ENCODE results near the gene PCDHGB2.
"Not testable (repeated sequence)": the region's sequence is repeated elsewhere in the genome, so short reads cannot be mapped to it uniquely, and the experiment has no call there.

The PCDHGB2 gene

DNA sequence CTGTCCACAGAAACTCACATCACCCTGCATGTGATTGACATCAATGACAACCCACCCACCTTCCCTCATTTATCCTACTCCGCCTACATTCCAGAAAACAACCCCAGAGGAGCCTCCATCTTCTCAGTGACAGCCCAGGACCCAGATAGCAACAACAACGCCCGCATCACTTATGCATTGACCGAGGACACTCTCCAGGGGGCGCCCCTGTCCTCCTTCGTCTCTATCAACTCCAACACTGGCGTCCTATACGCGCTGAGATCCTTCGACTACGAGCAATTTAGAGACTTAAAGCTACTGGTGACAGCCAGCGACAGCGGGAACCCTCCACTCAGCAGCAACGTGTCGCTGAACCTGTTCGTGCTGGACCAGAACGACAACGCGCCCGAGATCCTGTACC lies 14.5 kb upstream of the PCDHGB2 start:
- DNase-seq, result no peak
- in situ Hi-C loops (cut with HindIII; ENCODE audit: low pct_ligation_motif_present, low pct_unique_long_range_greater_than_20kb, low sequenced_read_pairs), result no loop called here

DNA sequence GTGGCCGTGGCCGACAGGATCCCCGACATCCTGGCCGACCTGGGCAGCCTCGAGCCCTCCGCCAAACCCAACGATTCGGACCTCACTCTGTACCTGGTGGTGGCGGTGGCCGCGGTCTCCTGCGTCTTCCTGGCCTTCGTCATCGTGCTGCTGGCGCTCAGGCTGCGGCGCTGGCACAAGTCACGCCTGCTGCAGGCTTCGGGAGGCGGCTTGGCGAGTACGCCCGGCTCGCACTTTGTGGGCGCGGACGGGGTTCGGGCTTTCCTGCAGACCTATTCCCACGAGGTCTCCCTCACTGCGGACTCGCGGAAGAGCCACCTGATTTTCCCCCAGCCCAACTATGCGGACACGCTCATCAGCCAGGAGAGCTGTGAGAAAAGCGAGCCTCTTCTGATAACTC lies 13.8 kb upstream of the PCDHGB2 start:
- in situ Hi-C loops (cut with HindIII; ENCODE audit: low pct_ligation_motif_present, low pct_unique_long_range_greater_than_20kb, low sequenced_read_pairs), result not testable (repeated sequence)

DNA sequence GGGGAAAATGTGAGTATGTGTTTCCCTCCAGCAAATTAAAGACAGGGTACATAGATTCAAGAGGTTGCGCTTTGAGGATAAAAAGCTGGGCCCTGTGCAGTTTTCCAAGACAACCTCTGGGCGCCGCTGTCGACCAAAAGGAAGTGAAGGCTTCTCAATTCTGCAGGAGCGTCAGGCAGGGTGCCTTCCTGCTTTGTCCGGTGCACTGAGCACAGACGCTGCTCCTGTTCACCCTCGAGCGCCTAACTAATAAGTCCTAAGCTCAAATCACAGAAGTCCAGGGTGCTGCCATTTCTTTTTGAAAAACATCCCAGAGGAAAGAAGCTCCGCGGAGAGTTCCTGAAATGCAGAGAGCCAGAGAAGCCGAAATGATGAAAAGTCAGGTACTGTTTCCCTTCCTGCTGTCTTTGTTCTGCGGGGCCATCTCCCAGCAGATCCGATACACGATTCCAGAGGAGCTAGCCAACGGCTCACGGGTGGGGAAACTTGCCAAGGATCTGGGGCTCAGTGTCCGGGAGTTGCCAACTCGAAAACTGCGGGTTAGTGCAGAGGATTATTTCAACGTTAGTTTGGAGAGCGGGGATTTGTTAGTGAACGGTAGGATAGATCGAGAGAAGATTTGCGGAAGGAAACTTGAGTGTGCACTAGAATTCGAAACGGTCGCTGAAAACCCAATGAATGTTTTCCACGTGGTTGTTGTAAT lies 9.7 kb upstream of the PCDHGB2 start, which contains the start of gene PCDHGB1:
PCDHGB1 (plus strand) TSS at position 183 of the 703 bp plus-strand sequence; CDS start at position 345, 162 bp downstream.
- peak; percentile 56 for DNase-seq
- in situ Hi-C loops (cut with HindIII; ENCODE audit: low pct_ligation_motif_present, low pct_unique_long_range_greater_than_20kb, low sequenced_read_pairs), result no loop called here

More for the DNA sequence above, 13.8 kb upstream of the PCDHGB2 start:
- not testable (repeated sequence) for DNase-seq

DNA sequence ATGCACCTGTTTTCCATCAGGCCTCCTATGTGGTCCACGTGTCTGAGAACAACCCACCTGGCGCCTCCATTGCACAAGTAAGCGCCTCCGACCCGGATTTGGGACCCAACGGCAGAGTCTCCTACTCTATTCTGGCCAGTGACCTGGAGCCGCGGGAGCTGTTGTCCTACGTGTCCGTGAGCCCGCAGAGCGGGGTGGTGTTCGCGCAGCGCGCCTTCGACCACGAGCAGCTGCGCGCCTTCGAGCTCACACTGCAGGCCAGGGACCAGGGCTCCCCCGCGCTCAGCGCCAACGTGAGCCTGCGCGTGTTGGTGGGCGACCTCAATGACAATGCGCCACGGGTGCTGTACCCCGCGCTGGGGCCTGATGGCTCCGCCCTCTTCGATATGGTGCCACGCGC lies 8.2 kb upstream of the PCDHGB2 start:
- no peak for DNase-seq
- in situ Hi-C loops (cut with HindIII; ENCODE audit: low pct_ligation_motif_present, low pct_unique_long_range_greater_than_20kb, low sequenced_read_pairs), result no loop called here

DNA sequence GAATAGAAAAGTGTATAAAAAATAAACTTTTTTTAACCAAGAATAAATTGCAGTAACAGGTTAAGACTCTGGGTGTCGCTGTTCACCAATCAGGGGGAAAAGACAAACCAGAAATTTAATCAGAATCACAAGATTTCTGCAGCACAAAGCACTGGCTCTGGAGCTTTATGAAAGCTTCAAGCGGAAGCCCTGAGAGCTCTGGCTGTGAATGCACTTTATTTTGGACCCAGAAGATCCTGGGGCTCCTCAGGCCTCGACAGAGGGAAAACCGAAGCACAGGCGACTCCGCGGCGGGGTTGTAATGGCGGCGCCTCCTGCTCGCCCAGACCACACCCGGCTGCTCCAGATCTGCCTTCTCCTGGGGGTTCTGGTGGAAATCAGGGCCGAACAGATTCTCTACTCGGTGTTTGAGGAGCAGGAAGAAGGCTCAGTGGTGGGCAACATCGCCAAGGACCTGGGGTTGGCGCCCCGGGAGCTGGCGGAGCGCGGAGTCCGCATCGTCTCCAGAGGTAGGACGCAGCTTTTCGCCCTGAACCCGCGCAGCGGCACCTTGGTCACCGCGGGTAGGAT lies 4.8 kb upstream of the PCDHGB2 start, which contains the start of gene PCDHGA4:
PCDHGA4 (plus strand) TSS at position 122 of the 570 bp plus-strand sequence; CDS start at position 209, 87 bp downstream.
- in situ Hi-C loops (cut with HindIII; ENCODE audit: low pct_ligation_motif_present, low pct_unique_long_range_greater_than_20kb, low sequenced_read_pairs), result no loop called here
- peak; percentile 8 for DNase-seq

DNA sequence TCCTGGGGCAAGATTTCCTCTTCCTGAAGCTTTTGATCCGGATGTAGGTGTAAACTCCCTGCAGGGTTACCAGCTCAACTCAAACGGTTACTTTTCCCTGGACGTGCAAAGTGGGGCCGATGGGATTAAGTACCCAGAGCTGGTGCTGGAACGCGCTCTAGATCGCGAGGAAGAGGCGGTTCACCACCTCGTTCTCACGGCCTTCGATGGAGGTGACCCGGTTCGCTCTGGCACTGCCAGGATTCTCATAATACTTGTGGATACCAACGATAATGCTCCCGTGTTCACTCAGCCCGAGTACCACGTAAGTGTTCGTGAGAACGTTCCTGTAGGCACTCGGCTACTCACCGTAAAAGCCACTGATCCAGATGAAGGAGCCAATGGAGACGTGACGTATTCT lies 4.2 kb upstream of the PCDHGB2 start:
- in situ Hi-C loops (cut with HindIII; ENCODE audit: low pct_ligation_motif_present, low pct_unique_long_range_greater_than_20kb, low sequenced_read_pairs), result no loop called here
- no peak for DNase-seq

DNA sequence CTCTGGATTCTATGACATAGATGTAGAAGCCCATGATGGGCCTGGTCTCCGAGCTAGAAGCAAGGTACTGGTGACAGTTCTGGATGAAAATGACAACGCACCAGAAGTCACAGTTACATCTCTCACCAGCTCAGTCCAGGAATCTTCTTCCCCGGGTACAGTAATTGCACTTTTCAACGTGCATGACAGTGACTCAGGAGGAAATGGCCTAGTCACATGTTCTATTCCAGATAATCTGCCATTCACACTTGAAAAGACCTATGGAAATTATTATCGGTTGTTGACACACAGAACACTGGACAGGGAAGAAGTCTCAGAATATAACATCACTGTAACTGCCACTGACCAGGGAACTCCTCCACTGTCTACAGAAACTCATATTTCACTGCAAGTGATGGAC lies 3.7 kb upstream of the PCDHGB2 start:
- in situ Hi-C loops (cut with HindIII; ENCODE audit: low pct_ligation_motif_present, low pct_unique_long_range_greater_than_20kb, low sequenced_read_pairs), result no loop called here

DNA sequence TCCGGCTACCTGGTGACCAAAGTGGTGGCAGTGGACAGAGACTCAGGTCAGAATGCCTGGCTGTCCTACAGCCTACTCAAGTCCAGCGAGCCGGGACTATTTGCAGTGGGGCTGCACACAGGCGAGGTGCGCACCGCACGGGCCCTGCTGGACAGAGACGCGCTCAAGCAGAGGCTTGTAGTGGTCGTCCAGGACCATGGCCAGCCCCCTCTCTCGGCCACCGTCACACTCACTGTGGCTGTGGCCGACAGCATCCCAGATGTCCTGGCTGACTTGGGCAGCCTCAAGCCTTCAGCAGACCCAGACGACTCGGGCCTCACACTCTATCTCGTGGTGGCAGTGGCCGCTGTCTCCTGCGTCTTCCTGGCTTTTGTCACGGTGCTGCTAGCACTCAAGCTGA lies 2.8 kb upstream of the PCDHGB2 start:
- in situ Hi-C loops (cut with HindIII; ENCODE audit: low pct_ligation_motif_present, low pct_unique_long_range_greater_than_20kb, low sequenced_read_pairs), result no loop called here
- no peak for DNase-seq

More for the DNA sequence above, 3.7 kb upstream of the PCDHGB2 start:
- no peak for DNase-seq

DNA sequence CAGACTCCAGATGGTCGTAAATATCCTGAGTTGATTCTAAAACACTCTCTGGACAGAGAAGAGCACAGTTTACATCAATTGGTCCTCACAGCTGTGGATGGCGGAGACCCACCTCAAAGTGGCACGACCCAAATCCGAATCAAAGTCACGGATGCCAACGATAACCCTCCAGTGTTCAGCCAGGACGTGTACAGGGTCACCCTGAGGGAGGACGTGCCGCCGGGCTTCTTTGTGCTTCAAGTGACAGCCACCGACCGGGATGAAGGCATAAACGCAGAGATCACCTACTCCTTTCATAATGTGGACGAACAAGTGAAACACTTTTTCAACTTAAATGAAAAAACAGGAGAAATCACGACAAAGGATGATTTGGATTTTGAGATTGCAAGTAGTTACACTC lies 891 bp downstream of the PCDHGB2 start:
- no peak for DNase-seq
- in situ Hi-C loops (cut with HindIII; ENCODE audit: low pct_ligation_motif_present, low pct_unique_long_range_greater_than_20kb, low sequenced_read_pairs), result no loop called here

DNA sequence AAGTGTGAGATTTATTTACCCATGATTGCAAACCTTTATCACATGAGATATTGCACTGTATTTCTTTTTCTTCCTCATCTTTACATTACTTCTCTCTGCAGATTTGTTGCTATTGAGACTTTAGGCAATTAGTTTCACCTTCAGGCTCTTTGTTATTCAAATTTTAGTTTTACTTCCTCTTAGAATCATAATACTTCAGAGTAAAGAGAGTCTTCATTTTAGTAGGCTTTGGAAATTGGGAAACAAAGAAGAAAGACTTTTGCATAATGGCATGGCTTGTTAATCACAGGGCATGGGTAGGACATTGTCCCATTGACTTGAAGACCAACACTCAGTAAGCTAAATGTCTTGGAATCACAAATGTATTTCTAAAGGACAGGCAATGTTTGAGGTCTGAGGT lies 2.9 kb downstream of the PCDHGB2 start:
- DNase-seq, result no peak
- in situ Hi-C loops (cut with HindIII; ENCODE audit: low pct_ligation_motif_present, low pct_unique_long_range_greater_than_20kb, low sequenced_read_pairs), result no loop called here

DNA sequence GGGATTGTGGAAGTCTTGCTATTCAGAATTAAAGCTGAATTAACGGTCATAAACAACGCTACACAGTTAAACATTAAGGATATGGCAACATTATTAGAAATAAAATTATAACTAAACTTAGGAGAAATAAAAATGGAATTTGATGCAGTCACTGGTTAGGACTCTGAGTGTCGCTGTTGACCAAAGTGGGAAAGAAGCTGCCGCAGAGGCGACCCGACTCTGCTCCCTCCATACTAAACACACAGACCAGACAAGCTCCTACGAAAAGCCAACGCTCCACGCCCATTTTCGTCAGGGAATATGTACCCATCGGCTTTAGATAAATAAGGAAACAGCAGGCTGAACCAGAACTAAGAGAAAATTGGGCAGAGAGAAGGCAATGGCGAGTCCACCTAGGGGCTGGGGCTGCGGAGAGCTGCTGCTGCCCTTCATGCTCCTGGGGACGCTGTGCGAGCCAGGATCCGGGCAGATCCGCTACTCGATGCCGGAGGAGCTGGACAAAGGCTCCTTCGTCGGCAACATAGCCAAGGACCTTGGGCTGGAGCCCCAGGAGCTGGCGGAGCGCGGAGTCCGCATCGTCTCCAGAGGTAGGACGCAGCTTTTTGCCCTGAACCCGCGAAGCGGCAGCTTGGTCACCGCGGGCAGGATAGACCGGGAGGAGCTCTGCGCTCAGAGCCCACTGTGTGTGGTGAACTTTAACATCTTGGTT lies 4.3 kb downstream of the PCDHGB2 start, which contains the start of gene PCDHGA5:
PCDHGA5 (plus strand) TSS at position 211 of the 709 bp plus-strand sequence; CDS start at position 380, 169 bp downstream.
- DNase-seq, result no peak
- in situ Hi-C loops (cut with HindIII; ENCODE audit: low pct_ligation_motif_present, low pct_unique_long_range_greater_than_20kb, low sequenced_read_pairs), result no loop called here

DNA sequence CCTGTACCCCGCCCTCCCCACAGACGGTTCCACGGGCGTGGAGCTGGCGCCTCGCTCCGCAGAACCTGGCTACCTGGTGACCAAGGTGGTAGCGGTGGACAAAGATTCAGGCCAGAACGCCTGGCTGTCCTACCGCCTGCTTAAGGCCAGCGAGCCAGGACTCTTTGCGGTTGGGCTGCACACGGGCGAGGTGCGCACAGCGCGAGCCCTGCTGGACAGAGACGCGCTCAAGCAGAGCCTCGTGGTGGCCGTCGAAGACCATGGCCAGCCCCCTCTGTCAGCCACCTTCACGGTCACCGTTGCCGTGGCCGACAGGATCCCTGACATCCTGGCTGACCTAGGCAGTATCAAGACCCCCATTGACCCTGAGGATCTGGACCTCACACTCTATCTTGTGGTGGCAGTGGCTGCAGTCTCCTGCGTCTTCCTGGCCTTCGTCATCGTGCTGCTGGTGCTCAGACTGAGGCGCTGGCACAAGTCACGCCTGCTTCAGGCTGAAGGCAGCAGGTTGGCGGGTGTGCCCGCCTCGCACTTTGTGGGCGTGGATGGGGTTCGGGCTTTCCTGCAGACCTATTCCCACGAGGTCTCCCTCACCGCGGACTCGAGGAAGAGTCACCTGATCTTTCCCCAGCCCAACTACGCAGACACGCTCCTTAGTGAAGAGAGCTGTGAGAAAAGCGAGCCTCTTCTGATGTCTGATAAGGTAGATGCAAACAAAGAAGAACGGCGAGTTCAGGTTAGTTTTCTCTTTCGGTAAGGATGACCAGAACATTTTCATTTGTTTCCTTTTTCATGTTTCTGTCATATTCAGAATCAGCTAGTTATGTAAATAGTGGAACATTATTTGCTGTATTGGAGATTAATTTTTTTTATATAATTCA lies 6.5 kb downstream of the PCDHGB2 start:
- in situ Hi-C loops (cut with HindIII; ENCODE audit: low pct_ligation_motif_present, low pct_unique_long_range_greater_than_20kb, low sequenced_read_pairs), result no loop called here
- DNase-seq, result no peak

DNA sequence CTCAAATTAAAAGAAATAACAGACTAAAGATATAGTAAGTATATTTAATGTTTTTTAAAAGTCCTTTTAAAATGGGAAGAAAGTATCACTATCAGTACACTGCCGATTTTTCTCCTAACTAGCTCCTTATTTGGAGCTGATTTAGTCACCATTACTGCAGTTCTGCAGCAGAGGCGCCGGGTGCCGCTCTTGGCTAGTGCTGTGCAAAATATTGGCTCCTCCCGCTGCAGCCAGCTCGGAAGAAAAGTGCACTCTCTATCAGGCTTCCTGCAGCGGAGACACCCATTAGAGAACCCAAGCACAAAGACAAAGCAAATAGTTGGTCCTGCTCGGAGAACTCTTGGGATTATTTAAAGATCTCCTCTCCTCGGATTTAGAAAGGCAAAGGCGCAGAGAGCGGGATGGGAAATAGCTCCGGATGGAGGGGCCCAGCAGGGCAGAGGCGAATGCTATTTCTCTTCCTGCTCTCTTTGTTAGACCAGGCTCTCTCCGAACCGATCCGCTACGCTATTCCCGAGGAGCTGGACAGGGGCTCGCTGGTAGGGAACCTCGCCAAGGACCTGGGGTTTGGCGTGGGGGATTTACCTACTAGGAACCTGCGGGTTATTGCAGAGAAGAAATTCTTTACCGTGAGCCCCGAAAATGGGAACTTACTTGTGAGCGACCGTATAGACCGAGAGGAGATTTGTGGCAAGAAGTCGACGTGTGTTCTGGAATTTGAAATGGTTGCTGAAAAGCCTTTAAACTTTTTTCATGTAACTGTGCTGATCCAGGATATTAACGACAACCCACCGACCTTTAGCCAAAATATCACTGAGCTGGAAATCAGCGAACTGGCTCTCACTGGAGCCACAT lies 10.4 kb downstream of the PCDHGB2 start, which contains the start of gene PCDHGB3:
PCDHGB3 (plus strand) TSS at position 249 of the 855 bp plus-strand sequence; CDS start at position 402, 153 bp downstream.
- DNase-seq, result peak; percentile 19
- in situ Hi-C loops (cut with HindIII; ENCODE audit: low pct_ligation_motif_present, low pct_unique_long_range_greater_than_20kb, low sequenced_read_pairs), result no loop called here

DNA sequence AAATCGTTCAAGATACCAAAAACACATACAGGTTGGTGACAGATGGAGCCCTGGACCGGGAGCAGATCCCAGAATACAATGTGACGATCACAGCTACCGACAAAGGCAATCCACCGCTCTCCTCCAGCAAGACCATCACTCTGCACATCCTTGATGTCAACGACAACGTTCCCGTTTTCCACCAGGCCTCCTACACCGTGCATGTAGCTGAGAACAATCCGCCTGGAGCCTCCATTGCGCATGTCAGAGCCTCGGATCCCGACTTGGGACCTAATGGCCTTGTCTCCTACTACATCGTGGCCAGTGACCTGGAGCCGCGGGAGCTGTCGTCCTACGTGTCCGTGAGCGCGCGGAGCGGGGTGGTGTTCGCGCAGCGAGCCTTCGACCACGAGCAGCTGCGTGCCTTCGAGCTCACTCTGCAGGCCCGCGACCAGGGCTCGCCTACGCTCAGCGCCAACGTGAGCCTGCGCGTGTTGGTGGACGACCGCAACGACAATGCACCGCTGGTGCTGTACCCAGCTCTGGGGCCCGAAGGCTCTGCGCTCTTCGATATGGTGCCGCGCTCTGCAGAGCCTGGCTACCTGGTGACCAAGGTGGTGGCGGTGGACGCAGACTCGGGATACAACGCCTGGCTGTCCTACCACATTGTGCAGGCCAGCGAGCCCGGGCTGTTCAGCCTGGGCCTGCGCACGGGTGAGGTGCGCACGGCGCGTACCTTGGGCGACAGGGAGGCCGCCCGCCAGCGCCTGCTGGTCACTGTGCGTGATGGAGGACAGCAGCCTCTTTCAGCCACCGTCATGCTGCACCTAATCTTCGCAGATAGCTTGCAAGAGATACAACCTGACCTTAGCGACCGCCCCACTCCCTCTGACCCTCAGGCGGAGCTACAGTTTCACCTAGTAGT lies 12.0 kb downstream of the PCDHGB2 start:
- no peak for DNase-seq
- in situ Hi-C loops (cut with HindIII; ENCODE audit: low pct_ligation_motif_present, low pct_unique_long_range_greater_than_20kb, low sequenced_read_pairs), result no loop called here

DNA sequence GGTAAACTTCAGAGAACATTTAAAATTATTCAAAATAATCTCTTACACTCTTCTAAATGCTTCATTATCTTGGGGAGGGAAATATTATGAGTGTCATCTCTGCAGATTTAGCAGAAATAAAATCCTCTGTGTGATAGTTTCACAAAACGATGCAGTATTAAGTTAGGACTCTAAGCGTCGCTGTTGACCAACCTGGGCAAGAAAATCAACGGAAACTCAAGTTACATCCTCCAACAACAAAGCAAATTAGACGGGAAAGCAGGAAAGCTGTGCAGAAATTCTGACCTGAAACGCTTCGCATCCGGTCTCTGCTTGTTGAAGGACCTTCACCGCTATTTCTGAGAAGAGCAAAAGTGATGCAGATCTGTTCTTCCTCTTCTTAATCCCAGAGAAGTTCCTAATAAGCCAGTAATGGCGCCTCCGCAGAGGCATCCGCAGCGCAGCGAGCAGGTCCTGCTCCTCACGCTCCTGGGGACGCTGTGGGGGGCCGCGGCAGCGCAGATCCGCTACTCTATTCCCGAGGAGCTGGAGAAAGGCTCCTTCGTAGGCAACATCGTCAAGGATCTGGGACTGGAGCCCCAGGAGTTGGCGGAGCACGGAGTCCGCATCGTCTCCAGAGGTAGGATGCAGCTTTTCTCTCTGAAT lies 14.0 kb downstream of the PCDHGB2 start, which contains the start of gene PCDHGA6:
PCDHGA6 (plus strand) TSS at position 219 of the 645 bp plus-strand sequence; CDS start at position 412, 193 bp downstream.
- peak; percentile 40 for DNase-seq
- in situ Hi-C loops (cut with HindIII; ENCODE audit: low pct_ligation_motif_present, low pct_unique_long_range_greater_than_20kb, low sequenced_read_pairs), result no loop called here

DNA sequence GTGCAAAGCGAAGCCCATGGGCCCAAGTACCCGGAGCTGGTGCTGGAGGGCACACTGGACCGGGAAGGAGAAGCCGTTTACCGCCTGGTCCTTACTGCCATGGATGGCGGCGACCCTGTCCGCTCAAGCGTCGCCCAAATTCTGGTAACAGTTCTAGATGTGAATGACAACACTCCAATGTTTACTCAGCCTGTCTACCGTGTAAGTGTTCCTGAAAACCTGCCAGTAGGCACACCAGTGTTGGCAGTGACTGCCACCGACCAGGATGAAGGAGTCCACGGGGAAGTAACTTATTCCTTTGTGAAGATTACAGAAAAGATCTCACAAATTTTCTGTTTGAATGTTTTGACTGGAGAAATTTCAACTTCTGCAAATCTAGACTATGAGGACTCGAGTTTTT lies 14.8 kb downstream of the PCDHGB2 start:
- in situ Hi-C loops (cut with HindIII; ENCODE audit: low pct_ligation_motif_present, low pct_unique_long_range_greater_than_20kb, low sequenced_read_pairs), result no loop called here

More for the DNA sequence above, 14.8 kb downstream of the PCDHGB2 start:
- no peak for DNase-seq
